ENCODE results near the gene RPRD1B.

DNA sequence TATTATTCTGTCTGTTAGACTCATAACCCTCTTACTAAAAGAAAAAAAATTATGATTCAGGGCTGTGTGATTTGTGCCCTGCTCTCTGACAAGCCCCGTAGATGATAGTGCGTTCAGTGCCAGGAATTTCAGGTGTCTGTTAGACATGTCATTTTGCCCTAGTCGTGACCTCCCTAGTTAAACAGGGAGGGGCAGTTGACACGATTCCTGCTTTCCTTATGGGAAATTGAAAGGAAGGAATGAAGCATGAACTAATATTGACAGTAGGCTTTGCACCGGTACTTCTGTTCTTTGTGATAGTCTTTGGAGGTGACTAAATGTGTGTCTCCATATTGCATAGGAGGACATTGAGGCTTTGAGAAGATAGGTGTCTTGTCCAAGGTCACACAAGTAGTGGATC, 26.3 kb downstream of the RPRD1B start:
- no peak for TF ChIP-seq POLR2A (IDR thresholded peaks at IDR 0.05)
- TF ChIP-seq, protein P1, sequence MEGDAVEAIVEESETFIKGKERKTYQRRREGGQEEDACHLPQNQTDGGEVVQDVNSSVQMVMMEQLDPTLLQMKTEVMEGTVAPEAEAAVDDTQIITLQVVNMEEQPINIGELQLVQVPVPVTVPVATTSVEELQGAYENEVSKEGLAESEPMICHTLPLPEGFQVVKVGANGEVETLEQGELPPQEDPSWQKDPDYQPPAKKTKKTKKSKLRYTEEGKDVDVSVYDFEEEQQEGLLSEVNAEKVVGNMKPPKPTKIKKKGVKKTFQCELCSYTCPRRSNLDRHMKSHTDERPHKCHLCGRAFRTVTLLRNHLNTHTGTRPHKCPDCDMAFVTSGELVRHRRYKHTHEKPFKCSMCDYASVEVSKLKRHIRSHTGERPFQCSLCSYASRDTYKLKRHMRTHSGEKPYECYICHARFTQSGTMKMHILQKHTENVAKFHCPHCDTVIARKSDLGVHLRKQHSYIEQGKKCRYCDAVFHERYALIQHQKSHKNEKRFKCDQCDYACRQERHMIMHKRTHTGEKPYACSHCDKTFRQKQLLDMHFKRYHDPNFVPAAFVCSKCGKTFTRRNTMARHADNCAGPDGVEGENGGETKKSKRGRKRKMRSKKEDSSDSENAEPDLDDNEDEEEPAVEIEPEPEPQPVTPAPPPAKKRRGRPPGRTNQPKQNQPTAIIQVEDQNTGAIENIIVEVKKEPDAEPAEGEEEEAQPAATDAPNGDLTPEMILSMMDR (IDR thresholded peaks at IDR 0.05) = no peak
